GM21576 (cell line): ENCODE results near the gene GALM.
A peak's percentile ranks its signal among the peaks of the same experiment; 100 is the strongest.
"Not testable (repeated sequence)": the region's sequence is repeated elsewhere in the genome, so short reads cannot be mapped to it uniquely, and the experiment has no call there.

Experiments used
- ATAC-seq: cut with Tn5 transposase; IDR thresholded peaks from one replicate; pipeline ENCODE4 v1.9.1; 2021; ENCODE audit warnings: mild to moderate bottlenecking, moderate library complexity; ENCODE audit not compliant: unreplicated experiment

Gene GALM

DNA sequence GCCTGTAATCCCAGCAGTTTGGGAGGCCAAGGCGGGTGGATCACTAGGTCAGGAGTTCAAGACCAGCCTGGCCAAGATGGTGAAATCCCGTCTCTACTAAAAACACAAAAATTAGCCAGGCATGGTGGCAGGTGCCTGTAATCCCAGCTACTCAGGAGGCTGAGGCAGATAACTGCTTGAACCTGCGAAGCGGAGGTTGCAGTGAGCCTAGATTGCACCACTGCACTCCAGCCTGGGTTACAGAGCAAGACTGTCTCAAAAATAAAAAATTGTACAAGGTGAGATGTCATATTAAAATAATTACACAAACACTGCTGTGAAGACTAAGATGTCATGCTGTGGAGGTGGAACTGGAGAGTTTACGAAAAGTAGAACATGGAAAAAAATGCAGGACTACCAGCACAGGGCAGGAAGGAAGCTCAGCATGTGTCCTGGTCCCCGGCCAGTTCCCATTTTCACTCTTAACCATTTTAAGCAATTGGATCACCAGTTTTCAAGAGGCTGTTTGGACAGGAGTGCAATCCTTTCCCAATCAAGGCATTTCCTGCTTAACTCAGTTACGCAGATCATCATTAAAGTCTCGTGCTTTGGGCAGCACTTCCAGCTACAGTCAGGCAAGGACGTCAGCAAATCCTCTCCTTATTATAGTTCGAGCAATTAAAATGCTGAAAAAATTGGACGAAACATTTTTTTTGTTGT, 71.2 kb downstream of the GALM start:
- not testable (repeated sequence) for ATAC-seq

DNA sequence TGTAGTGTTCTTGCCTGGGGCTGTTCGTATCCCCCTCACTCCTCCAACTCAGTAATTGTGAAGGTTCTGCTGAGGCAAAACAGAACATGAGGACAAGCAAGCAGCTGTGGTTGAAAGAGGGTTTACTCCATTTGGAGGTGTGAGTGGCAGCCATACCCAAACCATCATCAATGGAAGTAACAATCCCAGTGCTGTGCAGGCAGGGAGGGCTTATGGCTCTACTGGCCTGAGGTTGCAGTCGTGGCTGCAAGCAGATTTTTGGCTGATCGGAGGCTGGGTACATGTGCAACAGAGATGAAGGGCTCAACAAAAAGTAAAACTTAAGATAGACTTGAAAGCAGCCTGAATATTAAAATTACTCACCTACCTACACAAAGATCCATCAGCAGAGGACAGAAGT, 72.0 kb downstream of the GALM start:
- no peak for ATAC-seq

DNA sequence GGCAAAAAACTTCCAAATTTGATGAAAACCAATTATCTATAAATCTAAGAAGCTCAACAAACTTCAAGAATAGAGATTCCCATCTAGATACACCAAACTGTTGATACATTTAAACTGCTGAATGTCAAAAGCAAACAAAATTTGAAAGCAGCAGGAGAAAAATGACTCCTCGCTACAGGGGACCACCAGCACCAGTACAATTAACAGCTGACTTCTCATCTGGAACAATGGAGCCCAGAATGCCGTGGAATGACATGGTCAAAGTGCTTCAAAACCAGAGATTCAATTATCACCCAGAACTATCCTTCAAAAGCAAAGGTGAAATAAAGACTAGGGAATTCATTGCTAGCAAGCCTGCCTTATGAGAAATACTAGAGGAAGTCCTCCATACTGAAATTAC, 73.6 kb downstream of the GALM start:
- no peak for ATAC-seq

DNA sequence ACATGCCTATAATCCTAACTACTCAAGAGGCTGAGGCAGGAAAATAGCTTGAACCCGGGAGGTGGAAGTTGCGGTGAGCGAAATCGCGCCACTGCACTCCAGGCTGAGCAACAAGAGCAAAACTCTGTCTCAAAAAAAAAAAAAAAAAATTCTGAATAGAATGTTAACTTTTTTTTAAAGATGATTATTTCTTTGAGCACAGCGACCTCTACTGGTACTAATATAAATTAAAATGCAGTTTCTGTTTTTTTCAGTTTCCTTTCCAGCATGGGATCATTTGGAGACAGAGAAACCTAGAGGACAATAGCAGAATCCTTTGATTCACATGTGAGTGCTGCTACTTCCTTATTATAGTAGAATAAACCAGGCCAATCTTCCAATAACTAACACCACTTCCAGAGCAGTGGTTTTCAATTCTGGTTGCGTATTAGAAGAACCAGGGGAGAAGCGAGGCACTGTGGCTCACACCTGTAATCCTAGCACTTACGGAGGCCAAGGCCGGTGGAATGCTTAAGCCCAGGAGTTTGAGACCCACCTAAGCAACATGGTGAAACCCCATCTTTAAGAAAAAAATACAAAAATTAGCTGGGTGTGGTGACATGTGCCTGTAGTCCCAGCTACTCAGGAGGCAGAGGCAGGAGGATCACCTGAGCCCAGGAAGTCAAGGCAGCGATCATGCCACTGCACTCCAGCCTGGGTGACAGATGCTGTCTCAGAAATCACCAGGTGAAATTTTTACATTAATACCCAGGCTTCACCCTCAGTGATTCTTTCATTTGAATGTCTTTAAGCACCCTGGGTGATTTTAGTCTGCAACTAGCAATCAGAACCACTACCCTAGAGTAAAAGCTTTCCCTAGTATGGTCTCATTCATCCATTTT, 75.2 kb downstream of the GALM start:
- ATAC-seq, result no peak

DNA sequence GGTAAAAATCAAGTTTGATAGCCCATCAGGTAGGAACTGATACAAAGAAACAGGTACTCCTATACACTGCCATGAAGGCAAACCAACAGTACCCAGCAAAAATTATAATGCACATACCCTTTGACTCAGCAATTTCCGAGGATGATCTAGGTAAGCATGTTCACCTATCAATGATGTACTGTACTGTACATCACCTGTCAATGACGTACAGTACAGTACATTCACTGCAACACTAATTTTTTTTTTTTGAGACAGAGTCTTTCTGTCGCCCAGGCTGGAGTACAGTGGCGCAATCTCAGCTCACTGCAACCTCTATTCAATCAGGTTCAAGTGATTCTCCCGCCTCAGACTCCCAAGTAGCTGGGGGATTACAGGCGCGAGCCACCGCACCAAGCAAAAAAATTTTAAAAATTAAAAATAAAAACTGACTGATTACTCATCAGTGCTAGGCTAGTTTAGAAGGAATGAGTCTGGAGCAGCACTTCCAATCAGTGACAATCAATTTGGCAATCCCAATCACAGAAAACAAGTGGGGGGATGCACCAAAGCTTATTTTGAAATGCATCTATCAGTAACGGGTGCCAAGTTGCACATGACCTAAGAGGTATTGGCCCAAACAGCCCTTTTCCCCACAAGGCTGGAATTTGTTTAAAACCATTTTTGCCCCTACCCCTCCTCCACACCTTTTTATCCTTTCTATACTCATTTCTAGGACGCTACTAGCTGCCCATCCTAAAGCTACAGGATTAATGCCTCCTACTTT, 77.1 kb downstream of the GALM start:
- ATAC-seq, result no peak

DNA sequence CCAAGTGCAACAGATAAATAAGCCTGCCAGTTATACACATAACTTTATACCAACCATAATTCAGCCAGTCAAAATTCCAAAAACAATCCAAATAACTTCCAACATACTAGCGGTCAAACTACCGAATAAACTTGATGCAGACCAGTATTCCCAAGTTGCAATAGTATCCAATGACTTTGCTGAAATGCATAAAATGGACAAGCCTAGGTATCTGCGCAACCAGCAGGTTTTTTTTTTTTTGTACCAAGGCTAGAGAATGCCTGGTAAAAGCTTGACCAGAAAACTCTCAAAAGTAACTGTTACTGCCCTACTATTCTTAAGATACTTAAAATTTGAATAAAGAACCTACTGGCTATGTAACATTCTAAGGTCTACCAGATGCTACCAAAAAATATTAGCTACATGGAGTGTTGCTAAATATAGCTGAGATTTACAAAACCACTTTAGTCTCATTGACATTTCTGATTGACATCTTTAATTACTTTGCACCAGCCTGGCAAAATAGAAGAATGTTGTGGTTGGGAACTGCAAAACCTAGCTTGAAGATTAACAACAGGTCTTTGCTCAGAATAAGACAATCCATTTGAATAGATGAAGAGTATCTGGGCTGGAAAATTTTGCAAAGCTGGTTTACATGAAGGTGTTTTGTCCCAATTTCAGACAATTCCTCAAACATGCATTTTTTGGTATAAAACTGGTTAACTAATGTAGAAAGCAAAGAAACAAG, 77.9 kb downstream of the GALM start:
- ATAC-seq, result no peak

DNA sequence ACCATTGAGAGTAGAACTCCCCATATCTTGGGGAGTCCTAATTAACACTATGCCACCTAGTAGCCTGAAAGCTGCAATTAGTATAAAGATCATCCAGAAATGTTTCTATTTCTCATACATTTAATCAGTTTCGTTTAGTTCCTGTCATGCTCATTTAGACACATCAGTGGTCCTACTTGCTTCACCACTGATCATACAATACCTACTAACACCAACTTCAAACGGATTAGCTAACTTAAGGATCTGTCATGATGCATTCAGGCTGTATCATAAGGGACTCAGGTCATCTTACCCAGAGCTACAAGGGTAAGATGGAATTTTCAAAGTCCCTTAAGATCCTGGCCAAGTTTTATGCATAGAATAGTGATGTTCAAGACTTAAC, 78.5 kb downstream of the GALM start:
- ATAC-seq, result no peak

DNA sequence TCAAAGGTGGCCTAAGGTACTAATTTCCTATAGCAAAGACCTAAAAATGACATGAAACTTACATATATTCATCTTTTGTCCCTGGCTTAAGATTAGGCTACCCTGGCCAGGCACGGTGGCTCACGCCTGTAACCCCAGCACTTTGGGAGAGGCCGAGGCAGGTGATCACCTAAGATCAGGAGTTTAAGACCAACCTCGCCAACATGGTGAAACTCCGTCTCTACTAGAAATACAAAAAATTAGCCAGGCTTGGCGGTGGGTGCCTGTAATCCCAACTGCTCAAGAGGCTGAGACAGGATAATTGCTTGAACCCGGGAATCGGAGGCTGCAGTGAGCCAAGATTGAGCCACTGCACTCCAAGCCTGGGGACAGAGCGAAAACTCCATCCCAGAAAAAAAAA, 79.4 kb downstream of the GALM start:
- ATAC-seq, result no peak

DNA sequence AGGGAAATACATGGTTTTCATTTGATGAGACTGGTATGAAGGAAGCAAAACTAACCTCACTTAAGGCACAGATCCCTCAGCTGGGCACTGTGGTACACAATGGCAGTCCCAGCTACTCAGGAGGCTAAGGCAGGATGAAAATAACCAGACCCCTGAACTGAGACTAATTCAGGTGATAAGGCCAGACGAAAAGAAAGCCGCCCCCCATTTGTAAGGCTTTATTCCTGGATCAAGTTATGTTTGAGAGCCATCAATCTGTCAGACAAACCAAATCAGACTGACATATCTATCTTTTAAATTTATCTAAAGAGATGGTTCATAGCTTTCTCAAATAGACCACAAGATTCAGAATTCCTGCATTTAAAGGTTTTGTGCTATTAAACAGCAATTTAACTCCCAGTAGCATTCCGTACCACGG, 81.1 kb downstream of the GALM start:
- no peak for ATAC-seq

DNA sequence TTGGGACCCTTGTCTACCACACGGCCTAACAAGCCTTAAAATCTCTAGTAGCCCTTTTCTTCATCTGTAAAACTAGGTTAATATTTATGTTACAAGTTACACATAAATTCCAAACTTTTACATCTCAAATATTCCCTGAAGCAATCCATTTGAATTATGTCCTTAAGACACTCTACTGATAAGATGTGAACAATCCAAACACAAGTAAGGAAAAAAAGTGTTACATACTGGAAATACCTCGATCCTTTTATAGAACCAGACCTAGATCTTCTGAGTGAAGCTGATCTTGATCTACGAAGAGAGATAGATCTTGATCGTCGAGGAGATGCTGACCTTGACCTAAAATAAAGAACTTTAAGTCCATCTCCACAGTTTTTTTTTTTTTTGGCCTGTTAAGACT, 81.9 kb downstream of the GALM start:
- ATAC-seq, result no peak

DNA sequence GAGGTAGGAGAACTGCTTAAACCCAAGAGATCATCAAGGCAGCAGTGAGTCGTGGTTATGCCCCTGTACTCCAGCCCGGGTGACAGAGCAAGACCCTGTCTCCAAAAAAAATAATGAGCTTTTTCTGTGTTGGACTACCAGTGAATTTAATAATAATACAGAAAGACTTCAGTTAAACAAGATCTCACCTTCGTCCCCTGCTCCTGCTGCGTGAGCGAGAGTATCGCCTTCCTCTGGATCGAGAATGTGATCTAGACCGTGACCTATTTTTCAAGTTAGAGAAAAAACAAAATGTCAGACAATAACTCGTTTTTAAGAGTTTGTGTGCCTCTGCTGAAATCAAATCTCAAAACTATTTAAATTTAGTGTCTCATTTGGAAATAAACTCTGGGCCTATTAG, 82.5 kb downstream of the GALM start:
- no peak for ATAC-seq

DNA sequence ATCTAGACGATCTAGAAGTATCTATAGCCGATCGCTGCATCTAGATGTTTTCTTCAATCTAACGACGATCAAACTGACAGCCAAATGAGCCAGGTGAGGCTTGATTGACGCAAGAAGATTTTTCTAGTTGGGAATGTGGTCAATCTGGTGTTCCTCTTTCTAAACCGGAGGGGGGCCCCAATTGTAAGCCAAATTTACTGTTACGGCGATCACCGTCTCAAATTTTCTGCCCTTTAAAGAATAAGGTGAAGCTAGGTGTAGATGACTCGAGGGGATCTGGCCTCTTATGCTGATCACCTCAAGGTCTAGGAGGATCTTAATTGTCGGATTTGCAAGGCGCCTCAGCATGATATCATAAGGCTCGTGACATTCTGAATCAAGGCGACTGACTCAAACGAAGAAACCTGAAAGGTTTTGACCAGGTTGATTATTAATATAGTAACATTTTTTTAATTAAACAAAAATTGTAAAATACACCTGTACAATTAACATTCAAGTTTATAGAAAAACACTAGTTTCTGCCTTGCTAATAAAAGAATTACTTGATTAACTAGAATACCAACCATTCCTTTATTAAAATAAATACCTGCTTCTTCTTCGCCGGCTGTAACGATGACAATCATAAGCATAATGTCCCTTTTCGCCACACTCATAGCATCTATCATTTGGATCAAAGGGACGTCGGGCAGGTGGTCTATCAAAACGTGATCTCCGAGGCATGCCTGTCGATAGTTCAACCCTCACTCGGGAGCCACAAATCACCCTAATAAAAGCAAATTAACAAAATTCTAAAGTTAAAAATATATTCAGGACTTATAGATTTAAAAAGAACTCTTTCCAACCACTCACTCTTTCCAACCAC, 83.3 kb downstream of the GALM start:
- no peak for ATAC-seq

DNA sequence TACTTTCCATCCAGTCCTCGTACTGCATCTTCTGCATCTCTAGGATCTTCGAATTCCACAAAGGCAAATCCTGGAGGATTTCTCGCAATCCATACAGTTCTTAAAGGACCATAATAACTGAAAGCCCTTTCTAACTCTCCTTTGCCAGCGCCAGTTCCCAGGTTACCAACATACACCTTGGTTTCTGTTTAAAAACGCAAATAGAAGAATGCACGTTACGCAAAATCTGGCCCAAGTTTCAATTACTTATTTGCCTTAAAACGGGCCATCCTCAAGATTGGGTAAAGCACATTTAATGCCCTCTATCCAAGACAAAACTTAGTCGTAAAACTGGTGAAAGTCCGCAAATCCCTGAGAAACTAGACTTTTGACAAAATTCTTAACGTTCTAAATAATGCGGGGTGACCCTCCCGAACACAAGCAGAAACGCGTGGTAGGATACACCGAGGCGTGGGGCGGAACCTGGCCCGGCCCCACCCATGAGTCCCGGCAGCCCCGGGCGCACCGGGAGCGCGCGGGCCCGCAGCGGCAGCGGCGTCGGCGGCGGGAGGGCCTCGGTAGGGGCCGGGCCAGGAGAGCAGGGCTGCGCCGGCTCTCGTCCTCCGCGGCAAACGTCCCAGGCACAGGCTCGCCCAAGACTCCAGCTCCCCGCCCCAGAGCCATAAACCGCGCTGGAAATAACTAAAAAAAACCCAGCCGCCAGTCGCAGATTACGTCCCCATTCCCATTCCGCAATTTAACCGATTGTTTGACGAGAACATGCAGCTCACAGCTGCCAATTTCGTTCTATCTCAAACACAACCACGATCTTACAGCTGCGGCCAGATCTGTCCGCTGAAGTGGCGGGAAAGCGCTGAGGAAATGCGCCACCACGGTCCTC, 84.3 kb downstream of the GALM start:
- peak; percentile 39 for ATAC-seq

DNA sequence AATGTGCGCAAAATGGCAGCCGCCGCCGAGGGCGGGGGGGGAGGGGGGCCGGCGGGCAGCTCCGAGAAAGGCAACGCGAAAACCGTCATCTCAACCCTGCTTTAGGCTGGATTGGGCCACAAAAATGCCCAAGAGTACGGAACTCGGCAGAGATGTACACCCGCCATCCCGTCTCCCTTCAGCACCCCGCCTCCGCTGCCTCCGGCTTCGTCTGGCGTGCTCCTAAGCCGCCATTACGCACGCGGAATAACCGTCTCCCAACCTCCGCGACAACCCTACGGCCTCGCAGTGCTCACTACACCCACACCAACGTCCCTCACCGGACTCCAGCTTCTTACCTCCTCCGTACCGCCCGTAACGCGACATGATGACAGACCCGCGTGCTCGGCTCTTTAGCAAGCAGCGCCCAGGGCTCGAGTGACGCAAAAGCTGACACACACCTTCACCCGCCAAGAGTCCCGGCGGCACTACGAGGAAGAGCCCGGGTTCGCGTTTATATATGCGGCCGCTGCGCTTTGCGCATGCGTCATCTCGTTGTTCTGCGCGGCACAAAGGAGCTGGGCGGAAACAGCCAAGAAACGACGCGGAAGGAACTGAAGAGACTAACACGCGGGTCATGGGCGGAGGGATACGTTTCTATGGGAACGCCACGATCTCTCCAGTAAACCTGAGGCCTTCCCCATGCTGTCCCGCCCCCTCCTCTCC, 85.1 kb downstream of the GALM start, which contains the start of gene SRSF7:
SRSF7 (minus strand) TSS at position 471 of the 705 bp plus-strand sequence; CDS start at position 366, 105 bp downstream.
- ATAC-seq, result peak; percentile 73

DNA sequence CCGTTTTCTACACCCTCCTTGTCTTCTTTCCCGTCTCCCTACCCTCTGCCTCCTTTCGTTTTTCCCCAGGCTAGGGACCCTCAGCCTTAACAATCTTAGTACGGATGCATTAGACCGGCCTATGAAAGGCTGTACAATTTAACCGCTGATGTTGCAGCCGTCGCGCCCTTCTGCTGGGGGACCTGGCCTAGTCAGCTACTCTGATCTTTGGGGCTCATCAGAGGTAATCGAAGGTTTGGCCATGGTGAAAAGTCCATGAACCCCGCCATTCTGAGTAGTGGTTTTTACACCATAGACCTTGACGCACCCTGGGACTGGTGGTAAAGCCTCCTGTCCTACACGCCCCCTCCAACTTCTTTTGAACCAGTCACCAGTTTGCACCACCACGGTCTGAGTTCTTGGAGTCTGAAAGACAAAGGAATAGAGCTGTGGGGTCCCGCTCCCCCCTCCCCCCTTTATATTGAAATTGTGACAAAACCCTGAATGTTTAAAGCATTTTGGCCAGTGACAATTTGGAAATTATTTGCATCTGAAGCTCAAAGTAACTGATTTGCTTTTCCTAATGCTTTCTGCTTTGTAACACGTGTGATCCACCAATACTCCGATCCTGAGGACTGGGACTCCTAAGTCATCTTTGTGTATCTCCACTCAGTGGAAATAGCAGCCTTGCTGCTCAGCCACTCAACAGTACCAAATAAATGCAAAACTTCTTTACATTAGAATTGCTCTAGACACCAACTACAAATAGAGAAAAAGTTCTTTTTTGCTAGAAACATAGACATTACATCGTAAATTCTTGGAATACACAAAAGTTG, 85.9 kb downstream of the GALM start:
- ATAC-seq, result peak; percentile 5

DNA sequence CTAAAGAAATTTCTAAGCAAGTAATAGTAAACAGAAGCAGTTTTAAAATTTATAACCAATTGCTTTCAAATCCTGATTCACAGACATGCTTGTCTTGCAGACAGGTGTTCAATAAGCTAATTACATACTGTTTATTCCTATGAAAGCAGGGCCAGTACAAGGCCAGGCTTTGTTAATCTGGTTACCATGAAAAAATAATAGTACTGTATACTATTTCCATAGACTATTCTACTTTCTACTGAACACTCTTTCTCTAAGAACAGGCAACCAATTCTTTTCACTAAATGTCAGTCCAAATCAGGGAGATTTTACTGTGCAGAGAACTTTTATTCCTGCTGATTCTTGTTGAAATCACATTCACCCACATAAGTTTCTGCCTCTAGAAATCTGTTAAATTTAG, 88.1 kb downstream of the GALM start:
- ATAC-seq, result no peak

DNA sequence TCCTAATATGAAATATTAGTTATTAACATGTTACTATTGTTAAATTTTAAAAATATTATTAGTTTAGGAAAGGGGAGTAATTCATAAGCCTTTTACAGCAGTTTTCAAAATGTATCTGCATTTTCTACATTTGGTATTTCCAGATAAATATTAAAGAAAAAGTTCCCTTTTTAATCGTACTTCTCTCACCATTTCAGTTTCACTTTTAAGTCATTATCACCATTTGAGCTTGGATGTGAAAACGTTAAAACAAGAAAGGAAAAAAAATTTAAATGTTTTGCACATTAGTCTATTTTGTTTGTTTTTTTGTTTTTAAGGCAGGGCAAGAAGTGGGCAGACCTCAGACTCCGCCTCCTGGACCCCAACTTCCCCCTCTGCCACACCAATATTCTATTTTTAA, 88.6 kb downstream of the GALM start:
- no peak for ATAC-seq
